Measurements from ENCODE around the gene SMYD3. TPM values are rescaled to one million over a fixed set of nuclear protein-coding genes. Genes with fewer than 3 reads are reported as not detected.

The SMYD3 gene
- total and polyA plus RNA-seq, 2 of the 13 experiments (the other 11 are each of a cell fraction or from before 2014, with no cell fraction given): 27.7 to 35.8 TPM

- ChIA-PET CTCF (ENCODE audit: low intra/inter-chr PET ratio, low total read pairs) (no interaction called here), POLR2A (no interaction called here)
- WGBS (ENCODE audit: low lambda C conversion rate): 90% methylated on average over 6 of the region's 6 CpGs
- Histone ChIP-seq H3K27me3 (ENCODE audit: control insufficient read depth in 1 of 2, insufficient read depth in 2 of 2, low read length in 2 of 2) (no peaks in the 10 kb centered on the region), H3K36me3 (replicated peaks in 1 of 2; ENCODE audit: control insufficient read depth in 1 of 2, insufficient read depth in 2 of 2, low read length in 2 of 2) (0 out of 5 replicates have a peak, but pooled peaks cover 0 to 3% of the 10 kb centered on the region in 2 experiments), H3K4me1 (ENCODE audit: insufficient read depth, low read length) (no peaks in the 10 kb centered on the region), H4K20me1 (ENCODE audit: insufficient read depth, low read length) (no peaks in the 10 kb centered on the region), H3K9ac (ENCODE audit: insufficient read depth, low read depth, low read length) (no peak overlapping the region), H3K27ac (ENCODE audit: extremely low read length, insufficient read depth, low read length) (no peak overlapping the region), H3K9me3 (ENCODE audit: low read length) (no peaks in the 10 kb centered on the region), H3K4me2 (ENCODE audit: low read depth, low read length) (no peak overlapping the region), H3K79me2 (ENCODE audit: insufficient read depth, low read length) (no peaks in the 10 kb centered on the region), H2AFZ (ENCODE audit: low read length) (no peak overlapping the region), H3K4me3 (replicated peaks in 1 of 3; ENCODE audit: insufficient read depth in 1 of 3, low read depth in 2 of 3, low read length in 3 of 3) (no peak overlapping the region)
- no peak for DNase-seq (ENCODE audit: low spot score)
- no peak for ATAC-seq
- in situ Hi-C loops (cut with HindIII; ENCODE audit: extremely low pct_ligation_motif_present, low pct_unique_long_range_greater_than_20kb) (no loop called here), intact Hi-C loops (cut with micrococcal nuclease; ENCODE audit: unreplicated experiment) (no loop called here)
- no TSS peak for BruUV-seq (replicated peaks)
- no peak for TF ChIP-seq FOXC1 (CRISPR knock-in tag; IDR thresholded peaks at IDR 0.05; ENCODE audit: borderline replicate concordance)
- TF ChIP-seq ZNF747 (CRISPR knock-in tag; IDR thresholded peaks at IDR 0.05; ENCODE audit: borderline replicate concordance): no peak
- no peak for TF ChIP-seq SAP130 (CRISPR knock-in tag; IDR thresholded peaks at IDR 0.05; ENCODE audit: low read depth)
- no peak for TF ChIP-seq ZNF772 (CRISPR knock-in tag; IDR thresholded peaks at IDR 0.05)
- TF ChIP-seq ZNF335 (CRISPR knock-in tag; IDR thresholded peaks at IDR 0.05): no peak
- no peak for TF ChIP-seq NFRKB (IDR thresholded peaks at IDR 0.05)
- TF ChIP-seq ZNF83 (CRISPR knock-in tag; IDR thresholded peaks at IDR 0.05; ENCODE audit: borderline replicate concordance): no peak
- no peak for TF ChIP-seq PHF20 (CRISPR knock-in tag; IDR thresholded peaks at IDR 0.05)
- TF ChIP-seq CEBPZ (IDR thresholded peaks at IDR 0.05; ENCODE audit: low read length): no peak
- TF ChIP-seq, protein P1, sequence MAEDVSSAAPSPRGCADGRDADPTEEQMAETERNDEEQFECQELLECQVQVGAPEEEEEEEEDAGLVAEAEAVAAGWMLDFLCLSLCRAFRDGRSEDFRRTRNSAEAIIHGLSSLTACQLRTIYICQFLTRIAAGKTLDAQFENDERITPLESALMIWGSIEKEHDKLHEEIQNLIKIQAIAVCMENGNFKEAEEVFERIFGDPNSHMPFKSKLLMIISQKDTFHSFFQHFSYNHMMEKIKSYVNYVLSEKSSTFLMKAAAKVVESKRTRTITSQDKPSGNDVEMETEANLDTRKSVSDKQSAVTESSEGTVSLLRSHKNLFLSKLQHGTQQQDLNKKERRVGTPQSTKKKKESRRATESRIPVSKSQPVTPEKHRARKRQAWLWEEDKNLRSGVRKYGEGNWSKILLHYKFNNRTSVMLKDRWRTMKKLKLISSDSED (CRISPR knock-in tag; IDR thresholded peaks at IDR 0.05): no peak
- TF ChIP-seq SIN3B (IDR thresholded peaks at IDR 0.05; ENCODE audit: low read length): no peak
- no peak for TF ChIP-seq ZNF354B (CRISPR knock-in tag; IDR thresholded peaks at IDR 0.05)
- no peak for TF ChIP-seq HOXA5 (CRISPR knock-in tag; IDR thresholded peaks at IDR 0.05)
- no peak for TF ChIP-seq GATAD1 (CRISPR knock-in tag; IDR thresholded peaks at IDR 0.05)
- no peak for TF ChIP-seq GABPB1 (CRISPR knock-in tag; IDR thresholded peaks at IDR 0.05)
- no peak for TF ChIP-seq GTF2F1 (IDR thresholded peaks at IDR 0.05; ENCODE audit: low read length)
- no peak for FAIRE-seq
Measured at GRCh38 chr1:245917403-245917802, 589.7 kb downstream of the SMYD3 start.
